ENCODE data around the gene ELF3.
"Not testable (repeated sequence)": the region's sequence is repeated elsewhere in the genome, so short reads cannot be mapped to it uniquely, and the experiment has no call there.

Gene ELF3

DNA sequence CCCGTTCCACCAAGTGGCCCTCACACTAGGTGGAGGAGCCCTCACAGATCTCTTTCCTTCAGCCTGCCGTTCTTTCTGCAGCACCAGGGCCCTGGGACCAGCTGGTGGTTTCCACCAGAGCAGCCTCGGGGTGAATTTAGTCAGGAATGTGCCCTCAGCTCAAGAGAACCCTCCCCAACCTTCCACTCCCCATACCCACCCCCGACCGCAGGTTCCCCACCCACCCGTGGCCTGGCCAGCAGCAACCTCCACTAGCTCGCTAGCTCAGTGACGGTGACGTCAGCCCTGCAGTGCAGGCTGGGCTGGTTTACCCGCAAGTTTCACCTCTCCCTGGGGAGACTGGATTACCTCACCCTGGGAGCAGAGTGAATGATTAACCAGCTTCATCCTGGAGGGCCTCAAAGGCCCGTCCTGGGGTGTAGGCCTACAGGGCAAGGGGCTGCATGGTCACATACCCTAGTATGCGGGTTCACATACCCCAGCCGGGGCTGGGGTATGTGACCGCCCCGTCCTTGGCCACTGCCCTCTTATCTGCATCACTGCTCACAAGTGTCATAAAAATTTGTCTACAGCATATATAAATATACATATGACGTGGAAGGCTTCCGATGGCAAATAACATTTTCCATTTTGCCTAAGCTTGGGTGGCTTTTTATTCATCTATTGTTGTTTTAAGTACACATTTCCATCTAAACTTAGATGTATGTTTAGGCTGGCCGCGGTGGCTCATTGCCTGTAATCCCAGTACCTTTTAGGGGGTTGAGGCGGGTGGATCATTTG, 24.5 kb downstream of the ELF3 start:
- Mint-ChIP-seq H3K4me1 (ENCODE audit: low read depth) (no peaks in the 10 kb centered on the region), H3K9me3 (no peaks in the 10 kb centered on the region), H3K36me3 (ENCODE audit: low read depth) (no peaks in the 10 kb centered on the region), H3K4me3 (no peak overlapping the region), H3K27me3 (peaks cover 2% of the 10 kb centered on the region), H3K27ac (no peak overlapping the region)
- intact Hi-C loops (cut with micrococcal nuclease), result no loop called here

- H3K4me3 Mint-ChIP-seq, result no peak overlapping the region
- intact Hi-C loops (cut with micrococcal nuclease), result no loop called here
Observed at GRCh38 chr1:202036595-202037387, 26.4 kb downstream of the ELF3 start.

DNA sequence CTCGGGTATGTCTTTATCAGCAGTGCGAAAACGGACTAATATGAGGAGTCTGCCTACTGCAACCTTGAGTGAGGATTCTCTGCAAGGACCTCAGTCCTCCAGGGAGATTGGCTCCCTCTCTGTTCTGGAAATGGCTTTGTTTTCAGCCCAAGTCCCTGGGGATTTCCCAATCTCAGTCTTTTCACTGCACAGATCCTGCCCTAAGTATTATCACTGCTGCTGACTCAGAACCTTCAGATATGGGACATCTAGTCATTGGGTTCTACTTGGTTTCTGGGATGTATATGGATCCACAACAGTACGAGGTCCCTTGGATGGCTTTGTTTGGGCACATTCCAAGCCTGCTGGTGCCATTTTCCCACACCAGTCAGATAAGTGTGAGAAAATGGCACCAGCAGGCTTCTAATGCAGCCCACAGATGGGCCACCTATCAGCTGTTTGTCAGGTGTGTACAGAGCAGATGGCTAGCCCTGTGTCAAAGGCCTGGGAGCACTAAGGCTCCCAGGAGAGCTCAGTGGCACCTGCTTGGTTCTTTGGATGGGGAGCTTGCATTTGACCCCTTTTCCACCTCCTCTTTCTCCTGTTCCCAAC, 27.4 kb downstream of the ELF3 start:
- H3K36me3 Mint-ChIP-seq (ENCODE audit: low read depth), result no peaks in the 10 kb centered on the region
- intact Hi-C loops (cut with micrococcal nuclease), result no loop called here
- no peaks in the 10 kb centered on the region for H3K9me3 Mint-ChIP-seq
- H3K4me1 Mint-ChIP-seq (ENCODE audit: low read depth), result no peaks in the 10 kb centered on the region
- H3K4me3 Mint-ChIP-seq, result no peak overlapping the region
- H3K27me3 Mint-ChIP-seq, result peaks cover 2% of the 10 kb centered on the region
- no peak overlapping the region for H3K27ac Mint-ChIP-seq

More at GRCh38 chr1:202036595-202037387, 26.4 kb downstream of the ELF3 start:
- no peaks in the 10 kb centered on the region for H3K36me3 Mint-ChIP-seq (ENCODE audit: low read depth)
- no peak overlapping the region for H3K27ac Mint-ChIP-seq
- H3K27me3 Mint-ChIP-seq, result peaks cover 2% of the 10 kb centered on the region
- no peaks in the 10 kb centered on the region for H3K9me3 Mint-ChIP-seq
- H3K4me1 Mint-ChIP-seq (ENCODE audit: low read depth), result no peaks in the 10 kb centered on the region

DNA sequence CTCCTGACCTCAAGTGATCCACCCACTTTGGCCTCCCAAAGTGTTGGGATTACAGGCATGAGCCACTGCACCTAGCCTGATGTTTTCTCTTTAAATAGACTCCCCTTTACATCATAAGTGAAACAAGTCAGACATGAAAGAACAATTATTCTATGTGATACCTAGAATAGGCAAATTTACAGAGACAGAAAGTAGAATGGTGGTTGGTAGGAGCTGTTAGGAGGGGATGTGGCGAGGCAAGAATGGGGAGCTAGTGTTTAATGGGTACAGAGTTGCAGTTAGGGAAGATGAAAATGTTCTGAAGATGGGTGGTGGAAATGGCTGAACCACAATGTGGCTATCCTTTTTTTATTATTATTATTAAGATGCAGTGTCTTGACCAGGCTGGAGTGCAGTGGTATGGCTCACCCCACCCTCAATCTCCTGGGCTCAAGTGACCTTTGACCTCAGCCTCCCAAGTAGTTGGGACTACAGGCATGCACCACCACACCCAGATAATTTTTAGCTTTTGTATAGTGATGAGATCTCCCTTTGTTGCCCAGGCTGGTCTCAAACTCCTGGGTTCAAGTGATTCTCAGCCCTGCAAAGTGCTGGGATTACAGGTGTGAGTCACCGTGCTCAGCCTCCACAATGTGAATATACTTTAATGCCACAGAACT, 28.4 kb downstream of the ELF3 start:
- H3K27me3 Mint-ChIP-seq, result peaks cover under 1% of the 10 kb centered on the region
- no peaks in the 10 kb centered on the region for H3K9me3 Mint-ChIP-seq
- intact Hi-C loops (cut with micrococcal nuclease), result no loop called here
- no peaks in the 10 kb centered on the region for H3K4me1 Mint-ChIP-seq (ENCODE audit: low read depth)
- no peak overlapping the region for H3K4me3 Mint-ChIP-seq
- H3K36me3 Mint-ChIP-seq (ENCODE audit: low read depth), result no peaks in the 10 kb centered on the region
- H3K27ac Mint-ChIP-seq, result no peak overlapping the region

DNA sequence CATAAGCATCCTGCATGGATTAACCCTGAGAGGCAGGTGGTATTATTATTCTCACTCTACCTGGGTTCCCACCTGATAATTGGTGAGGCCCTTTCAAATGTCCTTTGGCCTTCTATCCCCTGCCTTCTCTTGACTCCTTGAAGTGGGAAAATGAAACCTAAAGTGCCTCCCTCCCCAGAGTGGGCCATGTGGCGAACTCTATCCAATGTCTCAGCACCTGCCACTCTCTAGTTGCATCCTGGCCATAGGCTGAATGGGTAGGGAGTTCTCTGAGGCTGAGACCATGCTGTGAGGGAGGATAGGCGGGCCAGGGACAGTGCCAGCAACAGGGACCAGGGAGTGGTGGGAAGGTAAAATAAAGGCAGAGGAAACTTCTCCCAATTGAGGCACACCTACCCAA, 35.3 kb downstream of the ELF3 start:
- Mint-ChIP-seq H3K27me3 (peaks cover 7% of the 10 kb centered on the region), H3K36me3 (ENCODE audit: low read depth) (no peaks in the 10 kb centered on the region), H3K4me3 (no peak overlapping the region), H3K9me3 (no peaks in the 10 kb centered on the region), H3K27ac (no peak overlapping the region), H3K4me1 (ENCODE audit: low read depth) (no peaks in the 10 kb centered on the region)
- intact Hi-C loops (cut with micrococcal nuclease), result no loop called here

GRCh38 chr1:202046227-202046626, 35.8 kb downstream of the ELF3 start:
- H3K4me3 Mint-ChIP-seq, result no peak overlapping the region
- no peak overlapping the region for H3K27ac Mint-ChIP-seq
- no peaks in the 10 kb centered on the region for H3K9me3 Mint-ChIP-seq
- no peaks in the 10 kb centered on the region for H3K4me1 Mint-ChIP-seq (ENCODE audit: low read depth)
- H3K27me3 Mint-ChIP-seq, result peaks cover 7% of the 10 kb centered on the region
- intact Hi-C loops (cut with micrococcal nuclease), result no loop called here
- H3K36me3 Mint-ChIP-seq (ENCODE audit: low read depth), result no peaks in the 10 kb centered on the region

DNA sequence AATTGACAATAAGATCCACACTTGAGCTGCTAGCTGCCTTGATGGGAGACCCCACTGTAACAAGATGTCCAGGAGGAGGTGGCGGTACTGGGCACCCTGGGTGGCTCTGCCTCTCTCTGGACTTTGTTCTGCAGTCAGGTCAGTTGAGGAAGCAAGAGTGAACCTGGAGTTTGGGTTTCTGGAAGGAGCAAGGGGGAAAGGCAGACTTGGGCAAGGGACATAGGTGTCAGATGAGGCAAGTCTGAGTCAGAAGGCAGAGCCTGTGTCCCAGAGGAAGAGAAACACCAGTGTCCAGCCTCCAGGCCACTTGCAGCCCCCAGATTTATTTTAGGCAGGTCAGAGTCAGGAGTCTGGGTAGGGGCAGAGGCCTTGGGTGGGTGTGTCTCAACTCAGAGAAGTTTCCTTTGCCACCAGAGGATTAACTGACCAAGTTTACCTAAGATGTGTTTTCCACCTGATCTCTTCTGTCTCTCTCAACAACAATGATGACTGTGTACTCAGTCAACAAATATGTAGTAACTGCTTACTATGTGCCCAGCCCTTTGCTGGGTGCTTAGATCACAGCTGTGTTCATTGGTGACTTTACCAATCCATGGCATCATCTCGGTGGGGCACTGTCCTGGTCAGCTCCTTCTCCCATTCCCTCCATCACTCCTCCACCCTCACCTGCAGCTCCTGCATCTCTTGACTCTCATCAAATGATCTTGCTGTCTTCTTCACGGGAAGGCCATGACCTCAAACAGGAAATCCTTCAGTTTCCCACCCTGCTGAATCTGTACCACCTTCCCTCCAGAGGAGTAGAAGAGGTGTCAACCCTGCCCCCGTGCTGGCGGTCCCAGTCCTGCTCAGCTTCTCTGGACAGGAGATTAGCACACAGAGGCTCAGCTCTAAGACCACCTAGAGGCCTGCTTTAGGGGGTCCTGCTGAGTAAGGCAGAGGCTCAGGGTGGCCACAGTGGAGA, 36.6 kb downstream of the ELF3 start:
- Mint-ChIP-seq H3K4me3 (no peak overlapping the region), H3K36me3 (ENCODE audit: low read depth) (no peaks in the 10 kb centered on the region), H3K27me3 (peaks cover 7% of the 10 kb centered on the region)

GRCh38 chr1:202047977-202048376, 37.6 kb downstream of the ELF3 start:
- no peaks in the 10 kb centered on the region for H3K9me3 Mint-ChIP-seq
- no peak overlapping the region for H3K4me3 Mint-ChIP-seq
- H3K27me3 Mint-ChIP-seq, result peaks cover 7% of the 10 kb centered on the region
- H3K4me1 Mint-ChIP-seq (ENCODE audit: low read depth), result no peaks in the 10 kb centered on the region
- intact Hi-C loops (cut with micrococcal nuclease), result no loop called here
- no peak overlapping the region for H3K27ac Mint-ChIP-seq
- no peaks in the 10 kb centered on the region for H3K36me3 Mint-ChIP-seq (ENCODE audit: low read depth)

More for the DNA sequence above, 36.6 kb downstream of the ELF3 start:
- Mint-ChIP-seq H3K9me3 (no peaks in the 10 kb centered on the region), H3K27ac (no peak overlapping the region), H3K4me1 (ENCODE audit: low read depth) (no peaks in the 10 kb centered on the region)
- intact Hi-C loops (cut with micrococcal nuclease), result no loop called here

DNA sequence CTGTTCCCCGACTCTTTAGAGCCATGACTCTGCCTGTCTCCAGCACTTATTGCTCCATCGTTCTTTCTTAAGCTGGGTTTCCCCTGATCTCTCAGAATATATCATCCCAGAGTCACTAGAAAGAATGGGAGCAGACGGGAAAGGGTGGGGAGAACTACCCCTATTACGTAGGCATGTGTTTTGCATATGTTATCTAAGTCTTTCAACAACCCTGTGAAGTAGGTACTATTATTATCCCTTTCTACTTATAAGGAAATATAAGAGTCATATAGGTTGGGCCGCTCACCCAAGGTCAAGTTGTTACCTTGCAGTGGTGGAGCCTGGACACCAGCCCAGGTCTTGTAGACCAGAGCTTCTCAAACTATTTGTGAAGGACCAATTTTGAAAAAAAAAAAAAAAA, 38.7 kb downstream of the ELF3 start:
- H3K27ac Mint-ChIP-seq, result no peak overlapping the region
- H3K4me3 Mint-ChIP-seq, result no peak overlapping the region
- no peaks in the 10 kb centered on the region for H3K36me3 Mint-ChIP-seq (ENCODE audit: low read depth)
- no peaks in the 10 kb centered on the region for H3K9me3 Mint-ChIP-seq
- intact Hi-C loops (cut with micrococcal nuclease), result no loop called here
- no peaks in the 10 kb centered on the region for H3K4me1 Mint-ChIP-seq (ENCODE audit: low read depth)
- H3K27me3 Mint-ChIP-seq, result peaks cover 7% of the 10 kb centered on the region

DNA sequence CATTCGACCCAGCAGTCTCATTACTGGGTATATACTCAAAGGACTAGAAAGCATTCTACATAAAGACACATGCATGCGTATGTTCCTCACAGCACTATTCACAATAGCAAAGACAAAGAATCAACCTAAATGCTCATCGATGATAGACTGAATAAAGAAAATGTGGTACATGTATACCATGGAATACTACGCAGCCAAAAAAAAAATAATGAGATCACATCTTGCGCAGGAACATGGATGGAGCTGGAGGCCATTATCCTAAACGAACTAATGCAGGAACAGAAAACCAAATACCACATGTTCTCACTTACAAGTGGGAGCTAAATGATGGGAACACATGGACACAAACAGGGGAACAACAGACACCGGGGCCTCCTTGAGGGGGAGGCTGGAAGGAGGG, 43.7 kb downstream of the ELF3 start:
- H3K9me3 Mint-ChIP-seq, result no peaks in the 10 kb centered on the region
- intact Hi-C loops (cut with micrococcal nuclease), result no loop called here
- no peak overlapping the region for H3K4me3 Mint-ChIP-seq
- peaks cover 16% of the 10 kb centered on the region for H3K4me1 Mint-ChIP-seq (ENCODE audit: low read depth)
- H3K27me3 Mint-ChIP-seq, result peaks cover under 1% of the 10 kb centered on the region
- no peaks in the 10 kb centered on the region for H3K36me3 Mint-ChIP-seq (ENCODE audit: low read depth)
- H3K27ac Mint-ChIP-seq, result no peak overlapping the region

- peaks cover 16% of the 10 kb centered on the region for H3K4me1 Mint-ChIP-seq (ENCODE audit: low read depth)
- H3K27me3 Mint-ChIP-seq; H3K27ac Mint-ChIP-seq; H3K9me3 Mint-ChIP-seq; H3K36me3 Mint-ChIP-seq (ENCODE audit: low read depth); intact Hi-C loops (cut with micrococcal nuclease); H3K4me3 Mint-ChIP-seq: not testable (repeated sequence)
Observed at GRCh38 chr1:202054673-202055072, 44.3 kb downstream of the ELF3 start.

GRCh38 chr1:202056644-202057334, 46.4 kb downstream of the ELF3 start:
- intact Hi-C loops (cut with micrococcal nuclease), result no loop called here
- Mint-ChIP-seq H3K27ac (no peak overlapping the region), H3K27me3 (peaks cover 6% of the 10 kb centered on the region), H3K4me1 (ENCODE audit: low read depth) (peaks cover 16% of the 10 kb centered on the region), H3K4me3 (no peak overlapping the region), H3K9me3 (no peaks in the 10 kb centered on the region), H3K36me3 (ENCODE audit: low read depth) (no peaks in the 10 kb centered on the region)

- H3K36me3 Mint-ChIP-seq (ENCODE audit: low read depth); intact Hi-C loops (cut with micrococcal nuclease); H3K4me3 Mint-ChIP-seq; H3K27ac Mint-ChIP-seq; H3K9me3 Mint-ChIP-seq; H3K27me3 Mint-ChIP-seq: not testable (repeated sequence)
- H3K4me1 Mint-ChIP-seq (ENCODE audit: low read depth), result peaks cover 16% of the 10 kb centered on the region
Observed at GRCh38 chr1:202057335-202057704, 46.9 kb downstream of the ELF3 start.
